ENCODE measurements around the gene LGALS7.

The LGALS7 gene

GRCh38 chr19:38737921-38738737 is 35.2 kb downstream of the LGALS7 start:
- H3K4ac ChIP-seq (ENCODE audit: low read length) = peak overlapping the region; percentile 98
- WGBS, 2 donors (ENCODE audit: extremely low coverage in 2 of 2, insufficient read length in 2 of 2, insufficient replicate concordance in 1 of 2) = no CpG with 5 or more reads among the region's 21 CpGs

DNA sequence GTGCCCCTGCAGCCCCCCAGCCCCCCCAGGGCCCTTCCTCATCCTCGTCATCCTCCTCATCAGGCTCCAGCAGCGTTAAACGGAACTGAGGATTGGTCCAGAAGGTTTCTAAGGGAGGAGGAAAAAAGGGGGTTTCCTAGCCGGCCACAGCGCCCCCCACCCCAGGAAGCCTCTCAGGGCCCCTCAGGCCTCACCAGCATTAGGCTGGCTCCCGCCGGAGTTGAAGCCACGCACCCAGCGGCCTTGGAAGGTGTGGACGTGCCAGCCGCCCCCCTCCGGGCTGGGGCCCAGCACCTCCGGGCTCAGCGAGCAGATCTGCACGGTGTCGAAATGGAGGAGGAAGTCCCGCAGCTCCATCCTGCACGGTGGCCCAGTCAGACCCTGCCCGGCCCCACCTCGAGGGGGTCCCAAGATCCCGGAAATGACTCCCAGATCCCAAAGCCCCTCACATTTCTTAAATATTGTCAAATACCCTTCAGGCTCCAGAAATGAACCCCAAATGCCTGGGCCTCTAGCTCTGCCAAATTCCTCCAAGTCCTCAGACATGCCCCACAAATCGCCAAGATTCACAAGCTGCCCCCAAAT is 35.9 kb downstream of the LGALS7 start:
- Histone ChIP-seq H3K4ac (ENCODE audit: low read length) (peak overlapping the region; percentile 37), H3K18ac (ENCODE audit: low read length) (peak overlapping the region; percentile 85), H3K27ac (replicated peaks; ENCODE audit: low read length) (no peak overlapping the region), H3K4me1 (ENCODE audit: control insufficient read depth in 2 of 2, insufficient read depth in 1 of 2, low read depth in 1 of 2, low read length in 2 of 2) (peaks cover 0 to 8% of the 10 kb centered on the region in 2 donors), H2BK12ac (ENCODE audit: low read length) (peak overlapping the region; percentile 84), H3K79me1 (ENCODE audit: low read depth, low read length) (no peaks in the 10 kb centered on the region), H3K4me3 (ENCODE audit: low read length in 2 of 2) (no peak overlapping the region), H2BK15ac (ENCODE audit: low read length) (peak overlapping the region; percentile 99), H3K27me3 (ENCODE audit: control insufficient read depth in 3 of 3, insufficient read depth in 3 of 3, low read depth in 1 of 3, low read length in 3 of 3) (peaks cover 0 to 18% (median 8%) of the 10 kb centered on the region in 3 experiments), H3K9me3 (replicated peaks in 1 of 2; ENCODE audit: control insufficient read depth in 2 of 2, insufficient read depth in 1 of 2, low read depth in 1 of 2, low read length in 2 of 2) (no peaks in the 10 kb centered on the region), H3K23ac (ENCODE audit: low read depth, low read length, poor library complexity) (no peak overlapping the region), H4K8ac (ENCODE audit: low read depth, low read length) (no peak overlapping the region), H3K4me2 (ENCODE audit: insufficient read depth, low read length, poor library complexity, severe bottlenecking) (peak overlapping the region; percentile 11), H2BK5ac (ENCODE audit: low read length) (no peak overlapping the region), H2AFZ (ENCODE audit: low read length) (no peak overlapping the region), H2BK120ac (ENCODE audit: low read depth, low read length) (peak overlapping the region; percentile 98), H3K14ac (ENCODE audit: low read length) (no peak overlapping the region), H2AK5ac (ENCODE audit: low read depth, low read length) (peak overlapping the region; percentile 81), H3K36me3 (replicated peaks in 1 of 2; ENCODE audit: control insufficient read depth in 2 of 2, insufficient read depth in 2 of 2, low read length in 2 of 2) (no peaks in the 10 kb centered on the region), H4K91ac (ENCODE audit: low read depth, low read length, poor library complexity) (no peak overlapping the region), H3K9ac (ENCODE audit: low read depth, low read length, poor library complexity) (peak overlapping the region; percentile 44)
- no peak for DNase-seq (ENCODE audit: low spot score)
- WGBS, 2 donors (ENCODE audit: extremely low coverage in 2 of 2, insufficient read length in 2 of 2, insufficient replicate concordance in 1 of 2) = no CpG with 5 or more reads among the region's 22 CpGs

More at GRCh38 chr19:38737921-38738737, 35.2 kb downstream of the LGALS7 start:
- Histone ChIP-seq H2BK5ac (ENCODE audit: low read length) (no peak overlapping the region), H4K91ac (ENCODE audit: low read depth, low read length, poor library complexity) (no peak overlapping the region), H3K4me2 (ENCODE audit: insufficient read depth, low read length, poor library complexity, severe bottlenecking) (no peak overlapping the region), H3K79me1 (ENCODE audit: low read depth, low read length) (no peaks in the 10 kb centered on the region), H2BK120ac (ENCODE audit: low read depth, low read length) (no peak overlapping the region), H4K8ac (ENCODE audit: low read depth, low read length) (no peak overlapping the region), H3K36me3 (replicated peaks in 1 of 2; ENCODE audit: control insufficient read depth in 2 of 2, insufficient read depth in 2 of 2, low read length in 2 of 2) (no peaks in the 10 kb centered on the region), H3K9ac (ENCODE audit: low read depth, low read length, poor library complexity) (peak overlapping the region; percentile 44), H3K27me3 (ENCODE audit: control insufficient read depth in 3 of 3, insufficient read depth in 3 of 3, low read depth in 1 of 3, low read length in 3 of 3) (peaks cover 0 to 18% (median 8%) of the 10 kb centered on the region in 3 experiments), H3K4me1 (ENCODE audit: control insufficient read depth in 2 of 2, insufficient read depth in 1 of 2, low read depth in 1 of 2, low read length in 2 of 2) (peaks cover 0 to 8% of the 10 kb centered on the region in 2 donors), H2AFZ (ENCODE audit: low read length) (no peak overlapping the region), H3K14ac (ENCODE audit: low read length) (peak overlapping the region; percentile 96), H3K4me3 (ENCODE audit: low read length in 2 of 2) (peak overlapping the region in 1 of 2 donors; percentile 44), H3K18ac (ENCODE audit: low read length) (peak overlapping the region; percentile 67), H2AK5ac (ENCODE audit: low read depth, low read length) (peak overlapping the region; percentile 74), H3K9me3 (replicated peaks in 1 of 2; ENCODE audit: control insufficient read depth in 2 of 2, insufficient read depth in 1 of 2, low read depth in 1 of 2, low read length in 2 of 2) (no peaks in the 10 kb centered on the region), H2BK12ac (ENCODE audit: low read length) (peak overlapping the region; percentile 99), H2BK15ac (ENCODE audit: low read length) (peak overlapping the region; percentile 85), H3K27ac (replicated peaks; ENCODE audit: low read length) (no peak overlapping the region), H3K23ac (ENCODE audit: low read depth, low read length, poor library complexity) (peak overlapping the region; percentile 89)
- no peak for DNase-seq (ENCODE audit: low spot score)

DNA sequence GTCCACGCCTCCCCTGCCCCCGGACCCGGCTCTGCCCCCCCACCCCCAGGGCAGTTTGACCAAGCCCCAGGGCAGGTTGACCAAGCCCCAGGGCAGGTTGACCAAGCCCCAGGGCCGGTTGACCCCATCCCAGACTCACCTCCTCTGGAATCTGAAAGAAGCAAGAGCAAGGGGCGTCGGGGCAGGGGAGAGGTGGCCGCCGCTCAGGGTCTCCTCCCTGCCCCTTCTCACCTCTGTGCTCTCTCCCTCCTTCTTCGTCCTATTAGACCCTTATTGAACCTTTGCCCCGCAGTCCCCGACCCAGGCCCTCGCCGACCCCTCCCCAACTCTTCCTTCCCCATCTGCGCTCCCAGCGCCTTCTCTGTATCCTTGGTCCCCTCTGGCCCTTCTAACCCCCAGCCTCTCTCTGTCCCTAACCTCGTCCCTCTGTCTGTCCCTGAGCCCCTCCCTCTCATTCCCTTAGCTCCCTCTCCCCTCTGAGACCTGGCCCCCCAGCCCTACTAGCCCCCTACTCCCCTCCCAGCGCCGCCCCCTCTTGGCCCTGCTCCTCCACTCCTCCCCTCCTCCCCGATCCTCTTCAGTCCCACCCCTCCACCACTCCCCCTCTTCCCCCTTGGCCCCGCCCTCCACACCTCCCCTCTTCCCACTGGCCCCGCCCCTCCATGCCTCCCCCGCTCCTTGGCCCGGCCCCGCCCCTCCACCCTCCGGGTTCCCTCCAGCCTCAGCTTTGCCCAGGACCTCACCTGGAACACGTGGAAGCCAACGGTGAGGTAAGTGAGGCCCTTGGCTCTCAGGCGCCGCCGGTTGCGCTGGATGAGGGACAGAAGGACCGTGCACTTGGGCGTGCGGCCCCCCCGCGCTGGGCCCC is 36.7 kb downstream of the LGALS7 start:
- Histone ChIP-seq H4K8ac (ENCODE audit: low read depth, low read length) (no peak overlapping the region), H3K18ac (ENCODE audit: low read length) (peak overlapping the region; percentile 94), H3K79me1 (ENCODE audit: low read depth, low read length) (no peaks in the 10 kb centered on the region), H3K9ac (ENCODE audit: low read depth, low read length, poor library complexity) (no peak overlapping the region), H3K4ac (ENCODE audit: low read length) (peak overlapping the region; percentile 66), H3K4me2 (ENCODE audit: insufficient read depth, low read length, poor library complexity, severe bottlenecking) (peak overlapping the region; percentile 80), H2BK5ac (ENCODE audit: low read length) (no peak overlapping the region), H3K27me3 (ENCODE audit: control insufficient read depth in 3 of 3, insufficient read depth in 3 of 3, low read depth in 1 of 3, low read length in 3 of 3) (peaks cover 0 to 18% (median 8%) of the 10 kb centered on the region in 3 experiments), H3K4me3 (ENCODE audit: low read length in 2 of 2) (peak overlapping the region in 1 of 2 donors; percentile 69), H3K9me3 (replicated peaks in 1 of 2; ENCODE audit: control insufficient read depth in 2 of 2, insufficient read depth in 1 of 2, low read depth in 1 of 2, low read length in 2 of 2) (no peaks in the 10 kb centered on the region), H3K36me3 (replicated peaks in 1 of 2; ENCODE audit: control insufficient read depth in 2 of 2, insufficient read depth in 2 of 2, low read length in 2 of 2) (peaks cover 4 to 5% of the 10 kb centered on the region in 2 donors), H3K27ac (replicated peaks; ENCODE audit: low read length) (no peak overlapping the region), H3K14ac (ENCODE audit: low read length) (no peak overlapping the region), H2BK120ac (ENCODE audit: low read depth, low read length) (peak overlapping the region; percentile 98), H3K4me1 (ENCODE audit: control insufficient read depth in 2 of 2, insufficient read depth in 1 of 2, low read depth in 1 of 2, low read length in 2 of 2) (peaks cover 0 to 8% of the 10 kb centered on the region in 2 donors), H2BK12ac (ENCODE audit: low read length) (no peak overlapping the region), H2AK5ac (ENCODE audit: low read depth, low read length) (peak overlapping the region; percentile 81), H2BK15ac (ENCODE audit: low read length) (peak overlapping the region; percentile 99), H2AFZ (ENCODE audit: low read length) (peak overlapping the region; percentile 84), H3K23ac (ENCODE audit: low read depth, low read length, poor library complexity) (peak overlapping the region; percentile 55), H4K91ac (ENCODE audit: low read depth, low read length, poor library complexity) (no peak overlapping the region)
- DNase-seq (ENCODE audit: low spot score) = no peak
- no CpG with 5 or more reads among the region's 36 CpGs for WGBS, 2 donors (ENCODE audit: extremely low coverage in 2 of 2, insufficient read length in 2 of 2, insufficient replicate concordance in 1 of 2)
